ENCODE measurements around the gene SIGLEC10.

The SIGLEC10 gene

GRCh38 chr19:51364200-51365106, 53.0 kb downstream of the SIGLEC10 start:
- no peak for DNase-seq

- DNase-seq, result no peak
These were observed 56.2 kb downstream of the SIGLEC10 start for GRCh38 chr19:51361239-51361638.
